ENCODE data around the gene RP2.

- TF ChIP-seq POLR2A (IDR thresholded peaks at IDR 0.05), result no peak
- TF ChIP-seq CTCF (IDR thresholded peaks at IDR 0.05), result no peak
Observed at GRCh38 chrX:46910415-46910814, 73.6 kb downstream of the RP2 start.
